OCI-LY1 (cell line): Measurements from ENCODE around the gene PTPDC1.

ENCODE experiments used
- H2AFZ ChIP-seq: fragments of 200-600 bp; sonication (generic), shearing (Covaris generic); 2 replicates; pipeline ENCODE4 v1.6.0; 2014; ENCODE audit warnings: antibody characterized with exemption, mild to moderate bottlenecking, low read length
- H3F3A ChIP-seq: fragments of 200-600 bp; sonication (generic), shearing (Covaris generic); 2 replicates; pipeline ENCODE4 v1.6.0; 2014; ENCODE audit warnings: mild to moderate bottlenecking, antibody characterized with exemption, low read length, moderate library complexity; ENCODE audit not compliant: insufficient read depth
- H3K27ac ChIP-seq: fragments of 200-600 bp; sonication (generic); 2 replicates; pipeline ENCODE4 v1.5.1; 2014; ENCODE audit warnings: low read length, mixed run types, mild to moderate bottlenecking, low read depth; ENCODE audit not compliant: poor library complexity, severe bottlenecking
- H3K27me3 ChIP-seq: fragments of 200-600 bp; sonication (generic); 2 replicates; pipeline ENCODE4 v1.6.0; 2014; ENCODE audit warnings: antibody characterized with exemption, mild to moderate bottlenecking, low read length, moderate library complexity; ENCODE audit not compliant: insufficient read depth
- H3K36me3 ChIP-seq: fragments of 200-600 bp; sonication (generic); 2 replicates; pipeline ENCODE4 v1.6.1; 2014; ENCODE audit warnings: mild to moderate bottlenecking, antibody characterized with exemption, low read length, moderate library complexity, mixed read lengths; ENCODE audit not compliant: insufficient read depth
- H3K4me1 ChIP-seq: fragments of 200-600 bp; sonication (generic); 2 replicates; pipeline ENCODE4 v1.5.1; 2014; ENCODE audit warnings: mild to moderate bottlenecking, low read length, moderate library complexity; ENCODE audit not compliant: insufficient read depth, severe bottlenecking
- H3K4me2 ChIP-seq: fragments of 200-600 bp; sonication (generic), shearing (Covaris generic); 2 replicates; pipeline ENCODE4 v1.6.1; 2014; ENCODE audit warnings: low read length
- H3K4me3 ChIP-seq: fragments of 200-600 bp; sonication (generic); 2 replicates; pipeline ENCODE4 v1.5.1; 2014; ENCODE audit warnings: low read length, low read depth, mild to moderate bottlenecking, mixed read lengths; ENCODE audit not compliant: poor library complexity, severe bottlenecking
- H3K79me2 ChIP-seq: fragments of 200-600 bp; shearing (Covaris generic); 2 replicates; pipeline ENCODE4 v1.6.1; 2016; ENCODE audit warnings: mixed run types, low read length, mixed read lengths; ENCODE audit not compliant: insufficient read depth
- H3K9ac ChIP-seq: fragments of 200-600 bp; sonication (generic), shearing (Covaris generic); 2 replicates; pipeline ENCODE4 v1.6.1; 2014; ENCODE audit warnings: mild to moderate bottlenecking, low read length, mixed read lengths
- H3K9me2 ChIP-seq: fragments of 200-600 bp; sonication (generic), shearing (Covaris generic); 2 replicates; pipeline ENCODE4 v1.6.1; 2014; ENCODE audit warnings: low read depth, mild to moderate bottlenecking, low read length, mixed read lengths
- H3K9me3 ChIP-seq: fragments of 200-600 bp; shearing (Covaris generic); 2 replicates; pipeline ENCODE4 v1.6.1; 2014; ENCODE audit warnings: low read length, mixed read lengths
- H4K20me1 ChIP-seq: fragments of 200-600 bp; sonication (generic), shearing (Covaris generic); 2 replicates; pipeline ENCODE4 v1.6.0; 2016; ENCODE audit warnings: mild to moderate bottlenecking, low read length; ENCODE audit not compliant: insufficient read depth
- CTCF ChIP-seq: fragments of 200-600 bp; sonication (generic), shearing (Covaris generic); IDR thresholded peaks from 2 replicates; pipeline ENCODE4 v1.5.1; 2017; ENCODE audit warnings: mild to moderate bottlenecking, antibody characterized with exemption, low read length, moderate library complexity, mixed read lengths
- EZH2 ChIP-seq: fragments of 200-600 bp; sonication (generic), shearing (Covaris generic); IDR thresholded peaks from 2 replicates; pipeline ENCODE4 v1.8.0; 2017; ENCODE audit warnings: borderline replicate concordance, mixed run types, mild to moderate bottlenecking, antibody characterized with exemption, low read length, moderate library complexity, mixed read lengths

The PTPDC1 gene

GRCh38 chr9:94042516-94043360 lies 41.5 kb upstream of the PTPDC1 start:
- no peak overlapping the region for H2AFZ ChIP-seq
- no peak overlapping the region for H3K4me3 ChIP-seq
- no peaks in the 10 kb centered on the region for H3K27me3 ChIP-seq
- TF ChIP-seq EZH2 (no peak), CTCF (no peak)
- no peak overlapping the region for H3K9ac ChIP-seq
- no peaks in the 10 kb centered on the region for H3K9me2 ChIP-seq
- H3K4me2 ChIP-seq: no peak overlapping the region
- no peak overlapping the region for H3K27ac ChIP-seq
- no peaks in the 10 kb centered on the region for H3K36me3 ChIP-seq
- no peaks in the 10 kb centered on the region for H4K20me1 ChIP-seq
- H3K79me2 ChIP-seq: no peaks in the 10 kb centered on the region
- no peaks in the 10 kb centered on the region for H3K4me1 ChIP-seq
- no peaks in the 10 kb centered on the region for H3F3A ChIP-seq
- no peaks in the 10 kb centered on the region for H3K9me3 ChIP-seq

- no peaks in the 10 kb centered on the region for H3K9me3 ChIP-seq
- no peaks in the 10 kb centered on the region for H3K27me3 ChIP-seq
- no peaks in the 10 kb centered on the region for H3K36me3 ChIP-seq
- no peak overlapping the region for H3K4me2 ChIP-seq
- no peak overlapping the region for H3K4me3 ChIP-seq
- H3K9me2 ChIP-seq: no peaks in the 10 kb centered on the region
- no peak overlapping the region for H2AFZ ChIP-seq
- no peaks in the 10 kb centered on the region for H4K20me1 ChIP-seq
- H3K4me1 ChIP-seq: no peaks in the 10 kb centered on the region
- no peaks in the 10 kb centered on the region for H3F3A ChIP-seq
- H3K9ac ChIP-seq: no peak overlapping the region
- no peaks in the 10 kb centered on the region for H3K79me2 ChIP-seq
- H3K27ac ChIP-seq: no peak overlapping the region
- TF ChIP-seq CTCF (no peak), EZH2 (no peak)
These were observed 29.5 kb upstream of the PTPDC1 start for GRCh38 chr9:94054716-94055115.

GRCh38 chr9:94056442-94056974 lies 27.8 kb upstream of the PTPDC1 start:
- no peak overlapping the region for H3K4me3 ChIP-seq
- H2AFZ ChIP-seq: no peak overlapping the region
- TF ChIP-seq EZH2 (no peak), CTCF (no peak)
- no peaks in the 10 kb centered on the region for H3K79me2 ChIP-seq
- H3K27ac ChIP-seq: no peak overlapping the region
- H3K4me1 ChIP-seq: no peaks in the 10 kb centered on the region
- no peak overlapping the region for H3K9ac ChIP-seq
- H4K20me1 ChIP-seq: no peaks in the 10 kb centered on the region
- no peak overlapping the region for H3K4me2 ChIP-seq
- H3K9me2 ChIP-seq: no peaks in the 10 kb centered on the region
- no peaks in the 10 kb centered on the region for H3K27me3 ChIP-seq
- H3K36me3 ChIP-seq: no peaks in the 10 kb centered on the region
- no peaks in the 10 kb centered on the region for H3K9me3 ChIP-seq
- no peaks in the 10 kb centered on the region for H3F3A ChIP-seq
